Spinal cord (tissue), 10 donors: ENCODE results near the gene DNAI1. TPM values are rescaled to one million over a fixed set of nuclear protein-coding genes. Genes with fewer than 3 reads are reported as not detected.
A peak's percentile ranks its signal among the peaks of the same experiment; 100 is the strongest.

Experiments
- DNase-seq, 6 donors: peaks; one replicate each; pipeline versions ENCODE4 v3.0.0 to v3.0.0-alpha.2; 2013 to 2015; ENCODE audit warnings: low spot score in 6 of 6, low read depth in 4 of 6
- H3K27ac ChIP-seq: one replicate; pipeline ENCODE4 v1.5.1; 2013; ENCODE audit warnings: low read depth, low read length, control low read depth
- H3K27me3 ChIP-seq: one replicate; pipeline ENCODE4 v1.6.1; 2013; ENCODE audit warnings: low read length; ENCODE audit not compliant: control insufficient read depth, insufficient read depth
- H3K36me3 ChIP-seq: one replicate; pipeline ENCODE4 v1.6.1; 2013; ENCODE audit warnings: low read length; ENCODE audit not compliant: control insufficient read depth, insufficient read depth
- H3K4me1 ChIP-seq: one replicate; pipeline ENCODE4 v1.6.1; 2013; ENCODE audit warnings: low read length; ENCODE audit not compliant: control insufficient read depth, insufficient read depth
- H3K4me3 ChIP-seq: one replicate; pipeline ENCODE4 v1.5.1; 2013; ENCODE audit warnings: low read depth, low read length, control low read depth
- H3K9me3 ChIP-seq: one replicate; pipeline ENCODE4 v1.6.1; 2013; ENCODE audit warnings: low read length; ENCODE audit not compliant: control insufficient read depth, insufficient read depth
- WGBS: methylation state at CpG from one replicate; pipeline ENCODE4 v1.1.5; 2013; ENCODE audit warnings: missing lambda C conversion rate; ENCODE audit not compliant: insufficient coverage; 5-methylcytosine and 5-hydroxymethylcytosine counted together
- polyA plus RNA-seq, 2 donors: library from polyadenylated mRNA; unstranded; fragments of 120-200 nt; gene quantifications; one replicate each; pipeline ENCODE4 v1.2.1, GENCODE V29; 2013; ENCODE audit not compliant: insufficient read length in 2 of 2
- total RNA-seq, 2 donors: library from RNA; depleted of rRNA in 1 of 2; stranded (reverse); fragments of 120-200 nt in 1 of 2; fragments of >200 nt in 1 of 2; gene quantifications; one replicate each; pipeline versions ENCODE4 v1.2.3 to v1.2.4, GENCODE V29; 2013 to 2014
- donor health status: healthy.

The DNAI1 gene
- total and polyA plus RNA-seq, 4 donors = 3.5 to 24.8 (median 10.4) TPM

GRCh38 chr9:34498553-34498952 lies 39.9 kb downstream of the DNAI1 start:
- Histone ChIP-seq H3K9me3 (no peaks in the 10 kb centered on the region), H3K27me3 (no peaks in the 10 kb centered on the region), H3K4me3 (no peak overlapping the region), H3K27ac (no peak overlapping the region), H3K36me3 (no peaks in the 10 kb centered on the region), H3K4me1 (peaks cover 44% of the 10 kb centered on the region)
- 0% methylated on average over 2 of the region's 3 CpGs for WGBS
- DNase-seq = peak in 3 of 6 donors; percentile 47 to 93 (median 85)

- Histone ChIP-seq H3K9me3 (no peaks in the 10 kb centered on the region), H3K27me3 (no peaks in the 10 kb centered on the region), H3K4me3 (no peak overlapping the region), H3K27ac (no peak overlapping the region), H3K4me1 (peaks cover 49% of the 10 kb centered on the region), H3K36me3 (no peaks in the 10 kb centered on the region)
- peak in 1 of 6 donors; percentile 52 for DNase-seq
- WGBS = 69% methylated on average over 2 of the region's 2 CpGs
These were observed 40.5 kb downstream of the DNAI1 start for GRCh38 chr9:34499076-34499475.

- WGBS = 11% methylated on average over 2 of the region's 6 CpGs
- Histone ChIP-seq H3K27ac (no peak overlapping the region), H3K36me3 (no peaks in the 10 kb centered on the region), H3K27me3 (no peaks in the 10 kb centered on the region), H3K4me1 (peaks cover 53% of the 10 kb centered on the region), H3K9me3 (no peaks in the 10 kb centered on the region), H3K4me3 (no peak overlapping the region)
- peak in 3 of 6 donors; percentile 53 to 91 (median 90) for DNase-seq
These were observed 42.1 kb downstream of the DNAI1 start for GRCh38 chr9:34500623-34501267.

GRCh38 chr9:34501372-34501771 lies 42.8 kb downstream of the DNAI1 start:
- WGBS = 43% methylated on average over 1 of the region's 2 CpGs
- H3K36me3 ChIP-seq = no peaks in the 10 kb centered on the region
- H3K27ac ChIP-seq = peak overlapping the region; percentile 44
- H3K27me3 ChIP-seq = no peaks in the 10 kb centered on the region
- peaks cover 58% of the 10 kb centered on the region for H3K4me1 ChIP-seq
- H3K9me3 ChIP-seq = no peaks in the 10 kb centered on the region
- no peak overlapping the region for H3K4me3 ChIP-seq
- DNase-seq = no peak

- Histone ChIP-seq H3K27me3 (no peaks in the 10 kb centered on the region), H3K27ac (peak overlapping the region; percentile 79), H3K4me3 (no peak overlapping the region), H3K36me3 (no peaks in the 10 kb centered on the region), H3K4me1 (peaks cover 58% of the 10 kb centered on the region), H3K9me3 (no peaks in the 10 kb centered on the region)
- 19% methylated on average over 4 of the region's 5 CpGs for WGBS
- peak in 5 of 6 donors; percentile 88 to 98 (median 92) for DNase-seq
These were observed 43.4 kb downstream of the DNAI1 start for GRCh38 chr9:34501889-34502425.

GRCh38 chr9:34502471-34502870 lies 43.9 kb downstream of the DNAI1 start:
- 32% methylated on average over 10 of the region's 10 CpGs for WGBS
- Histone ChIP-seq H3K27me3 (no peaks in the 10 kb centered on the region), H3K4me3 (no peak overlapping the region), H3K27ac (peak overlapping the region; percentile 79), H3K9me3 (no peaks in the 10 kb centered on the region), H3K4me1 (peaks cover 58% of the 10 kb centered on the region), H3K36me3 (no peaks in the 10 kb centered on the region)
- DNase-seq = peak in 1 of 6 donors; percentile 40

GRCh38 chr9:34502891-34503290 lies 44.3 kb downstream of the DNAI1 start:
- peak overlapping the region; percentile 79 for H3K27ac ChIP-seq

GRCh38 chr9:34503406-34503805 lies 44.8 kb downstream of the DNAI1 start:
- no peaks in the 10 kb centered on the region for H3K9me3 ChIP-seq
- no peaks in the 10 kb centered on the region for H3K36me3 ChIP-seq
- H3K4me3 ChIP-seq = no peak overlapping the region
- H3K4me1 ChIP-seq = peaks cover 52% of the 10 kb centered on the region
- peak overlapping the region; percentile 40 for H3K27ac ChIP-seq
- no peaks in the 10 kb centered on the region for H3K27me3 ChIP-seq
- no peak for DNase-seq

More at GRCh38 chr9:34502891-34503290, 44.3 kb downstream of the DNAI1 start:
- Histone ChIP-seq H3K4me1 (peaks cover 57% of the 10 kb centered on the region), H3K9me3 (no peaks in the 10 kb centered on the region), H3K36me3 (no peaks in the 10 kb centered on the region), H3K27me3 (no peaks in the 10 kb centered on the region), H3K4me3 (no peak overlapping the region)
- 31% methylated on average over 2 of the region's 6 CpGs for WGBS
- peak in 3 of 6 donors; percentile 47 to 81 (median 81) for DNase-seq

- H3K27me3 ChIP-seq = no peaks in the 10 kb centered on the region
- H3K36me3 ChIP-seq = no peaks in the 10 kb centered on the region
- H3K4me1 ChIP-seq = peaks cover 54% of the 10 kb centered on the region
- no peak overlapping the region for H3K27ac ChIP-seq
- WGBS = 94% methylated on average over 4 of the region's 5 CpGs
- no peaks in the 10 kb centered on the region for H3K9me3 ChIP-seq
- no peak overlapping the region for H3K4me3 ChIP-seq
- no peak for DNase-seq
These were observed 46.9 kb downstream of the DNAI1 start for GRCh38 chr9:34505370-34506120.
